Breast epithelium (tissue), 3 donors: Measurements from ENCODE around the gene THAP2.

Experiments
- POLR2AphosphoS5 ChIP-seq, 3 donors: sonication (generic); formaldehyde crosslinking; IDR thresholded peaks; one replicate each; pipeline ENCODE4 v1.6.1; 2017; ENCODE audit warnings: antibody characterized with exemption in 3 of 3
- TF ChIP-seq, protein P1 (sequence below), 3 donors: fragments of 450-650 bp; IDR thresholded peaks; one replicate each; pipeline ENCODE4 v1.5.1; 2016 to 2017; ENCODE audit warnings: antibody characterized with exemption in 3 of 3, mild to moderate bottlenecking in 3 of 3, moderate library complexity in 3 of 3

DNA sequence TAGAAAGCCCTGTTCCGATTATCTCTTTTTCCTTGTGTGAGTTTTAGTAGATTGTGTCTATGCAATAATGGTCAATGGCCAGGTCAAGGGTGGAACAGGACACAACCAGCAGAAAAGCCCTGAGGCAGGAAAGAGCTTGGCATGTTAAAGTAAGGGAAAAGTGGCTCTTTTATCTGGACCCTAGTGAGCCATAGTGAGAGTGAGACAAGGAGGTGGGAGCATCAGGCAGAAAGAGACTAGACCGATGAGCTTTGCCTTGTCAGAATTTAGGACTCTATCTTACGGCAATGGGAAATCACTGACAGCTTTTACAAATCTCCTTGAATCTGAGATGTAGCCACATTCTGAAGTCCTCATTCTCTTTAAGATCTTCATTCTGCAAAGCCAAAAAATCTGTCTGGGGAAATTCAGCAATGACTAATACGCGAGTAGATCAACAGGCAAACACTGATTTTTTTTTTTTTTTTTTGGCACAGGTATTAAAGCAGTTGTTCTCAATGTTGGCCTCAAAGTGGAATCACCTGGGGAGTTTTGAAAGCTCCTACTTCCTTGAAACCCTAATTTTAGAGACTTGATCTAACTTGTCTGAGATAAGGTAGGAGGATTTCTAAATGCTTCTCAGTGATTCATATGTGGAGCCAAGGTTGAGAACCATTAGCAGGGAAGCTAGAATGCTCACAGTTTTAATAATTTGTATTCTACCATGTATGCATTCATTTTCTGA is 55.7 kb downstream of the THAP2 start:
- TF ChIP-seq, protein P1, sequence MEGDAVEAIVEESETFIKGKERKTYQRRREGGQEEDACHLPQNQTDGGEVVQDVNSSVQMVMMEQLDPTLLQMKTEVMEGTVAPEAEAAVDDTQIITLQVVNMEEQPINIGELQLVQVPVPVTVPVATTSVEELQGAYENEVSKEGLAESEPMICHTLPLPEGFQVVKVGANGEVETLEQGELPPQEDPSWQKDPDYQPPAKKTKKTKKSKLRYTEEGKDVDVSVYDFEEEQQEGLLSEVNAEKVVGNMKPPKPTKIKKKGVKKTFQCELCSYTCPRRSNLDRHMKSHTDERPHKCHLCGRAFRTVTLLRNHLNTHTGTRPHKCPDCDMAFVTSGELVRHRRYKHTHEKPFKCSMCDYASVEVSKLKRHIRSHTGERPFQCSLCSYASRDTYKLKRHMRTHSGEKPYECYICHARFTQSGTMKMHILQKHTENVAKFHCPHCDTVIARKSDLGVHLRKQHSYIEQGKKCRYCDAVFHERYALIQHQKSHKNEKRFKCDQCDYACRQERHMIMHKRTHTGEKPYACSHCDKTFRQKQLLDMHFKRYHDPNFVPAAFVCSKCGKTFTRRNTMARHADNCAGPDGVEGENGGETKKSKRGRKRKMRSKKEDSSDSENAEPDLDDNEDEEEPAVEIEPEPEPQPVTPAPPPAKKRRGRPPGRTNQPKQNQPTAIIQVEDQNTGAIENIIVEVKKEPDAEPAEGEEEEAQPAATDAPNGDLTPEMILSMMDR (IDR thresholded peaks at IDR 0.05), result no peak
- TF ChIP-seq POLR2AphosphoS5 (IDR thresholded peaks at IDR 0.05), result no peak
